Endothelial cell of umbilical vein (primary cell): ENCODE measurements around the gene TMEM135. TPM values are rescaled to one million over a fixed set of nuclear protein-coding genes. Genes with fewer than 3 reads are reported as not detected.

Experiments used
- BruUV-seq: library from RNA; stranded (reverse); fragments of 400-500 nt; replicated peaks from 2 replicates; lab custom pipeline; 2021; lab: Mats Ljungman, UMichigan
- CTCF ChIA-PET: fragments of 300-600, 350-600 bp; sonication (Branson Sonifier 250); formaldehyde crosslinking; loops from one replicate; lab custom pipeline; 2021; ENCODE audit warnings: antibody characterized with exemption, inconsistent platforms; lab: Charles Lee
- POLR2A ChIA-PET: fragments of 300-600, 350-600 bp; sonication (Branson Sonifier 250); formaldehyde crosslinking; loops from one replicate; lab custom pipeline; 2021; ENCODE audit warnings: antibody characterized with exemption, inconsistent platforms; lab: Charles Lee
- DNase-seq: peaks from one replicate; pipeline ENCODE4 v3.0.0-alpha.2; 2011; ENCODE audit warnings: low read depth, low spot score
- FAIRE-seq: peaks from 2 replicates; lab custom pipeline; 2011; peaks lifted over from hg19 to GRCh38; lab: Jason Lieb, UNC
- H2AFZ ChIP-seq: 2 replicates; pipeline ENCODE4 v1.6.0; 2012; ENCODE audit warnings: low read depth, low read length, control low read depth, inconsistent platforms
- H3K27ac ChIP-seq: 2 replicates; pipeline ENCODE4 v1.5.1; 2011; ENCODE audit warnings: low read depth, mild to moderate bottlenecking, control low read depth, low read length, moderate library complexity; ENCODE audit not compliant: insufficient read depth
- H3K27me3 ChIP-seq, 2 experiments: 2 replicates each; pipeline versions ENCODE4 v1.6.0 to v1.6.1; 2011; ENCODE audit warnings: low read length in 2 of 2, mixed read lengths in 1 of 2; ENCODE audit not compliant: control insufficient read depth in 2 of 2, insufficient read depth in 2 of 2
- H3K36me3 ChIP-seq, 2 experiments: 2 replicates in 1 of 2; 3 replicates in 1 of 2; pipeline ENCODE4 v1.5.1; 2011; ENCODE audit warnings: low read length in 2 of 2, mild to moderate bottlenecking in 1 of 2, moderate library complexity in 1 of 2; ENCODE audit not compliant: control insufficient read depth in 2 of 2, insufficient read depth in 2 of 2; ENCODE audit errors: extremely low read depth in 1 of 2
- H3K4me1 ChIP-seq: 3 replicates; pipeline ENCODE4 v1.5.1; 2011; ENCODE audit warnings: mild to moderate bottlenecking, low read length; ENCODE audit not compliant: control insufficient read depth, insufficient read depth; ENCODE audit errors: extremely low read depth
- H3K4me2 ChIP-seq: 2 replicates; pipeline ENCODE4 v1.6.1; 2011; ENCODE audit warnings: low read length, control low read depth, mixed read lengths; ENCODE audit not compliant: insufficient read depth
- H3K4me3 ChIP-seq, 3 experiments: fragments of 200-600 bp in 1 of 3; sonication (generic), shearing (Covaris generic) in 1 of 3; replicated peaks in 1 of 3; 2 replicates each; pipeline ENCODE4 v1.5.1; 2011 to 2016; ENCODE audit warnings: control low read depth in 3 of 3, low read length in 3 of 3, mild to moderate bottlenecking in 2 of 3, inconsistent platforms in 1 of 3, low read depth in 1 of 3, moderate library complexity in 1 of 3; ENCODE audit not compliant: insufficient read depth in 1 of 3
- H3K79me2 ChIP-seq: 2 replicates; pipeline ENCODE4 v1.6.0; 2012; ENCODE audit warnings: low read length, inconsistent platforms; ENCODE audit not compliant: control insufficient read depth, insufficient read depth
- H3K9ac ChIP-seq: replicated peaks from 2 replicates; pipeline ENCODE3; 2011; ENCODE audit warnings: low read length, control low read depth; ENCODE audit not compliant: insufficient read depth; ENCODE audit errors: extremely low read depth
- H3K9me1 ChIP-seq: replicated peaks from 3 replicates; pipeline ENCODE4 v1.6.0; 2011; ENCODE audit warnings: mild to moderate bottlenecking, low read length; ENCODE audit not compliant: control insufficient read depth, insufficient read depth; ENCODE audit errors: extremely low read depth
- H3K9me3 ChIP-seq: replicated peaks from 2 replicates; pipeline ENCODE4 v1.5.1; 2012; ENCODE audit warnings: low read length, inconsistent platforms; ENCODE audit not compliant: control insufficient read depth, insufficient read depth
- H4K20me1 ChIP-seq: replicated peaks from 2 replicates; pipeline ENCODE3; 2011; ENCODE audit warnings: mild to moderate bottlenecking, low read length; ENCODE audit not compliant: control insufficient read depth, insufficient read depth; ENCODE audit errors: extremely low read depth
- EZH2 ChIP-seq: IDR thresholded peaks from 2 replicates; pipeline ENCODE4 v1.6.1; 2012; ENCODE audit warnings: borderline replicate concordance, low read depth, mild to moderate bottlenecking, moderate library complexity, low read length, inconsistent platforms; ENCODE audit not compliant: severe bottlenecking
- FOS ChIP-seq: IDR thresholded peaks from 2 replicates; pipeline ENCODE4 v1.6.1; 2011; ENCODE audit warnings: mild to moderate bottlenecking, low read length, moderate library complexity, borderline replicate concordance; ENCODE audit not compliant: insufficient read depth
- GATA2 ChIP-seq: IDR thresholded peaks from 2 replicates; pipeline ENCODE4 v1.7.0; 2011; ENCODE audit warnings: low read depth, mild to moderate bottlenecking, moderate library complexity, mixed read lengths, low read length; ENCODE audit not compliant: insufficient read length, insufficient read depth
- JUN ChIP-seq: IDR thresholded peaks from 2 replicates; pipeline ENCODE4 v1.6.1; 2011; ENCODE audit warnings: borderline replicate concordance, low read depth; ENCODE audit not compliant: insufficient read length, insufficient read depth
- MYC ChIP-seq: IDR thresholded peaks from one replicate; pipeline ENCODE4 v1.6.1; 2011; ENCODE audit warnings: mild to moderate bottlenecking, low read depth, low read length
- POLR2A ChIP-seq: IDR thresholded peaks from 2 replicates; pipeline ENCODE4 v1.6.1; 2012; ENCODE audit warnings: low read depth, mild to moderate bottlenecking, control low read depth, low read length
- POLR2AphosphoS5 ChIP-seq: IDR thresholded peaks from 2 replicates; pipeline ENCODE4 v1.6.1; 2012; ENCODE audit warnings: low read depth, mild to moderate bottlenecking, control low read depth, low read length, moderate library complexity; ENCODE audit not compliant: insufficient read depth
- dilution Hi-C: fragments of 300-500 bp; cut with MboI; formaldehyde crosslinking; loops from one replicate; pipeline ENCODE4 v1.15.0; 2019; ENCODE audit warnings: low sequenced_read_pairs; ENCODE audit not compliant: extremely low pct_ligation_motif_present
- intact Hi-C: fragments of 100-400 bp; cut with micrococcal nuclease; formaldehyde crosslinking; loops from one replicate; pipeline ENCODE4 v1.10.0; 2022
- polyA plus RNA-seq, 4 experiments: library from polyadenylated mRNA; depleted of rRNA in 3 of 4; stranded (reverse) in 3 of 4; unstranded in 1 of 4; fragments of >200 nt; gene quantifications; 2 replicates each; pipeline versions ENCODE4 v1.2.1 to v1.2.3, GENCODE V29; 2011 to 2012; ENCODE audit warnings: missing spikeins in 1 of 4
- total RNA-seq: library from RNA; stranded (reverse); gene quantifications from 2 replicates; pipeline ENCODE4 v1.2.3, GENCODE V29; 2021
- TF ChIP-seq, protein P1 (sequence below), 2 donors: IDR thresholded peaks; 1 replicate in 1 of 2; 2 replicates in 1 of 2; pipeline ENCODE4 v1.5.1; 2011; ENCODE audit warnings: low read length in 2 of 2, mild to moderate bottlenecking in 2 of 2, moderate library complexity in 2 of 2, control low read depth in 1 of 2, inconsistent platforms in 1 of 2, low read depth in 1 of 2; ENCODE audit not compliant: insufficient read depth in 1 of 2; ENCODE audit errors: extremely low read depth in 1 of 2
- TF ChIP-seq, protein P2 (sequence below): IDR thresholded peaks from 2 replicates; pipeline ENCODE4 v1.6.1; 2011; ENCODE audit not compliant: insufficient read depth, insufficient read length

Gene TMEM135
- total and polyA plus RNA-seq, 2 donors (not counting 3 experiments of a cell fraction or from before 2014, with no cell fraction given), result 12.3 to 33.2 TPM

GRCh38 chr11:87255589-87255988, 217.9 kb downstream of the TMEM135 start:
- Histone ChIP-seq H3K4me3 (no peak overlapping the region), H3K36me3 (no peaks in the 10 kb centered on the region), H3K4me1 (peaks cover 14% of the 10 kb centered on the region), H3K9ac (no peak overlapping the region), H4K20me1 (no peaks in the 10 kb centered on the region), H3K9me3 (no peaks in the 10 kb centered on the region), H3K4me2 (no peak overlapping the region), H3K9me1 (peaks cover 3% of the 10 kb centered on the region), H3K79me2 (no peaks in the 10 kb centered on the region), H2AFZ (no peak overlapping the region), H3K27me3 (no peaks in the 10 kb centered on the region), H3K27ac (no peak overlapping the region)
- intact Hi-C loops (no loop called here), dilution Hi-C loops (no loop called here)
- BruUV-seq, result no TSS peak
- ChIA-PET CTCF (interaction anchor here (0.6 to 1.2 kb wide), 2 partner anchors 37 to 316 kb away, joined by 4 read pairs; no protein-coding TSS in a partner anchor), POLR2A (no interaction called here)
- FAIRE-seq, result no peak
- DNase-seq, result no peak
- TF ChIP-seq, protein P1, sequence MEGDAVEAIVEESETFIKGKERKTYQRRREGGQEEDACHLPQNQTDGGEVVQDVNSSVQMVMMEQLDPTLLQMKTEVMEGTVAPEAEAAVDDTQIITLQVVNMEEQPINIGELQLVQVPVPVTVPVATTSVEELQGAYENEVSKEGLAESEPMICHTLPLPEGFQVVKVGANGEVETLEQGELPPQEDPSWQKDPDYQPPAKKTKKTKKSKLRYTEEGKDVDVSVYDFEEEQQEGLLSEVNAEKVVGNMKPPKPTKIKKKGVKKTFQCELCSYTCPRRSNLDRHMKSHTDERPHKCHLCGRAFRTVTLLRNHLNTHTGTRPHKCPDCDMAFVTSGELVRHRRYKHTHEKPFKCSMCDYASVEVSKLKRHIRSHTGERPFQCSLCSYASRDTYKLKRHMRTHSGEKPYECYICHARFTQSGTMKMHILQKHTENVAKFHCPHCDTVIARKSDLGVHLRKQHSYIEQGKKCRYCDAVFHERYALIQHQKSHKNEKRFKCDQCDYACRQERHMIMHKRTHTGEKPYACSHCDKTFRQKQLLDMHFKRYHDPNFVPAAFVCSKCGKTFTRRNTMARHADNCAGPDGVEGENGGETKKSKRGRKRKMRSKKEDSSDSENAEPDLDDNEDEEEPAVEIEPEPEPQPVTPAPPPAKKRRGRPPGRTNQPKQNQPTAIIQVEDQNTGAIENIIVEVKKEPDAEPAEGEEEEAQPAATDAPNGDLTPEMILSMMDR (IDR thresholded peaks at IDR 0.05; ENCODE audit: extremely low read depth in 1 of 2, insufficient read depth in 1 of 2, low read depth in 1 of 2, low read length in 2 of 2), result no peak
- TF ChIP-seq MYC (no peak), EZH2 (no peak), FOS (no peak), GATA2 (no peak), POLR2A (no peak), POLR2AphosphoS5 (no peak), JUN (no peak)
- TF ChIP-seq, protein P2, sequence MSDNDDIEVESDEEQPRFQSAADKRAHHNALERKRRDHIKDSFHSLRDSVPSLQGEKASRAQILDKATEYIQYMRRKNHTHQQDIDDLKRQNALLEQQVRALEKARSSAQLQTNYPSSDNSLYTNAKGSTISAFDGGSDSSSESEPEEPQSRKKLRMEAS, result no peak
